Mucosa of stomach (tissue), 1 donor: ENCODE data around the gene LRMDA.

Experiments used
- H3K27me3 ChIP-seq: one replicate; pipeline ENCODE4 v1.7.0; 2013; ENCODE audit warnings: mild to moderate bottlenecking, low read length; ENCODE audit not compliant: control insufficient read depth, insufficient read depth
- H3K36me3 ChIP-seq: one replicate; pipeline ENCODE4 v1.7.0; 2013; ENCODE audit warnings: low read length; ENCODE audit not compliant: control insufficient read depth, insufficient read depth
- H3K4me1 ChIP-seq: one replicate; pipeline ENCODE4 v1.7.0; 2013; ENCODE audit warnings: mild to moderate bottlenecking, low read length; ENCODE audit not compliant: control insufficient read depth, insufficient read depth
- H3K4me3 ChIP-seq: one replicate; pipeline ENCODE4 v1.7.0; 2013; ENCODE audit warnings: low read length
- H3K9ac ChIP-seq: one replicate; pipeline ENCODE4 v1.7.0; 2013; ENCODE audit warnings: mild to moderate bottlenecking, low read length, moderate library complexity
- H3K9me3 ChIP-seq: one replicate; pipeline ENCODE4 v1.7.0; 2013; ENCODE audit warnings: mild to moderate bottlenecking, low read length, moderate library complexity; ENCODE audit not compliant: control insufficient read depth
- donor health status: Pancreatic carcinoma.

Gene LRMDA

GRCh38 chr10:76444034-76444800 is 1012.8 kb downstream of the LRMDA start:
- Histone ChIP-seq H3K9me3 (no peaks in the 10 kb centered on the region), H3K4me3 (no peak overlapping the region), H3K27me3 (no peaks in the 10 kb centered on the region), H3K36me3 (no peaks in the 10 kb centered on the region), H3K9ac (no peak overlapping the region), H3K4me1 (peaks cover 3% of the 10 kb centered on the region)

- H3K36me3 ChIP-seq = no peaks in the 10 kb centered on the region
- H3K9me3 ChIP-seq = no peaks in the 10 kb centered on the region
- H3K9ac ChIP-seq = no peak overlapping the region
- no peaks in the 10 kb centered on the region for H3K27me3 ChIP-seq
- H3K4me1 ChIP-seq = peaks cover 3% of the 10 kb centered on the region
- no peak overlapping the region for H3K4me3 ChIP-seq
Observed at GRCh38 chr10:76447578-76447977, 1016.2 kb downstream of the LRMDA start.

GRCh38 chr10:76451911-76452310 is 1020.5 kb downstream of the LRMDA start:
- Histone ChIP-seq H3K27me3 (no peaks in the 10 kb centered on the region), H3K9ac (no peak overlapping the region), H3K36me3 (no peaks in the 10 kb centered on the region), H3K4me1 (peaks cover 5% of the 10 kb centered on the region), H3K4me3 (no peak overlapping the region), H3K9me3 (no peaks in the 10 kb centered on the region)

- no peaks in the 10 kb centered on the region for H3K9me3 ChIP-seq
- H3K4me1 ChIP-seq = peaks cover 5% of the 10 kb centered on the region
- no peak overlapping the region for H3K9ac ChIP-seq
- no peaks in the 10 kb centered on the region for H3K36me3 ChIP-seq
- H3K4me3 ChIP-seq = no peak overlapping the region
- H3K27me3 ChIP-seq = no peaks in the 10 kb centered on the region
Observed at GRCh38 chr10:76453332-76453731, 1021.9 kb downstream of the LRMDA start.

GRCh38 chr10:76453997-76454396 is 1022.6 kb downstream of the LRMDA start:
- no peak overlapping the region for H3K4me3 ChIP-seq
- H3K4me1 ChIP-seq = peaks cover 5% of the 10 kb centered on the region
- H3K27me3 ChIP-seq = no peaks in the 10 kb centered on the region
- H3K36me3 ChIP-seq = no peaks in the 10 kb centered on the region
- H3K9me3 ChIP-seq = no peaks in the 10 kb centered on the region
- H3K9ac ChIP-seq = no peak overlapping the region

- Histone ChIP-seq H3K4me1 (peaks cover 5% of the 10 kb centered on the region), H3K27me3 (no peaks in the 10 kb centered on the region), H3K4me3 (no peak overlapping the region), H3K9me3 (no peaks in the 10 kb centered on the region), H3K9ac (no peak overlapping the region), H3K36me3 (no peaks in the 10 kb centered on the region)
Observed at GRCh38 chr10:76454506-76455140, 1023.2 kb downstream of the LRMDA start.

GRCh38 chr10:76456197-76456596 is 1024.8 kb downstream of the LRMDA start:
- H3K4me3 ChIP-seq = no peak overlapping the region
- H3K27me3 ChIP-seq = no peaks in the 10 kb centered on the region
- H3K36me3 ChIP-seq = no peaks in the 10 kb centered on the region
- H3K9me3 ChIP-seq = no peaks in the 10 kb centered on the region
- no peak overlapping the region for H3K9ac ChIP-seq
- H3K4me1 ChIP-seq = peaks cover 5% of the 10 kb centered on the region

- no peaks in the 10 kb centered on the region for H3K9me3 ChIP-seq
- H3K9ac ChIP-seq = no peak overlapping the region
- no peaks in the 10 kb centered on the region for H3K36me3 ChIP-seq
- H3K27me3 ChIP-seq = no peaks in the 10 kb centered on the region
- H3K4me1 ChIP-seq = peaks cover 5% of the 10 kb centered on the region
- no peak overlapping the region for H3K4me3 ChIP-seq
Observed at GRCh38 chr10:76459016-76459730, 1027.7 kb downstream of the LRMDA start.

GRCh38 chr10:76461024-76461423 is 1029.6 kb downstream of the LRMDA start:
- H3K4me3 ChIP-seq = no peak overlapping the region
- H3K9me3 ChIP-seq = no peaks in the 10 kb centered on the region
- no peak overlapping the region for H3K9ac ChIP-seq
- no peaks in the 10 kb centered on the region for H3K27me3 ChIP-seq
- H3K36me3 ChIP-seq = no peaks in the 10 kb centered on the region
- H3K4me1 ChIP-seq = peaks cover 4% of the 10 kb centered on the region

- Histone ChIP-seq H3K9ac (no peak overlapping the region), H3K36me3 (no peaks in the 10 kb centered on the region), H3K4me1 (no peaks in the 10 kb centered on the region), H3K9me3 (no peaks in the 10 kb centered on the region), H3K4me3 (no peak overlapping the region), H3K27me3 (no peaks in the 10 kb centered on the region)
Observed at GRCh38 chr10:76463111-76463510, 1031.7 kb downstream of the LRMDA start.

GRCh38 chr10:76466836-76467503 is 1035.5 kb downstream of the LRMDA start:
- H3K4me3 ChIP-seq = no peak overlapping the region
- H3K9ac ChIP-seq = no peak overlapping the region
- no peaks in the 10 kb centered on the region for H3K27me3 ChIP-seq
- no peaks in the 10 kb centered on the region for H3K9me3 ChIP-seq
- H3K36me3 ChIP-seq = no peaks in the 10 kb centered on the region
- no peaks in the 10 kb centered on the region for H3K4me1 ChIP-seq

- H3K4me3 ChIP-seq = no peak overlapping the region
- H3K4me1 ChIP-seq = no peaks in the 10 kb centered on the region
- H3K27me3 ChIP-seq = no peaks in the 10 kb centered on the region
- no peak overlapping the region for H3K9ac ChIP-seq
- no peaks in the 10 kb centered on the region for H3K9me3 ChIP-seq
- H3K36me3 ChIP-seq = no peaks in the 10 kb centered on the region
Observed at GRCh38 chr10:76469675-76470074, 1038.3 kb downstream of the LRMDA start.
